ENCODE data around the gene TXNRD2.
"Not testable (repeated sequence)": the region's sequence is repeated elsewhere in the genome, so short reads cannot be mapped to it uniquely, and the experiment has no call there.

Gene TXNRD2

DNA sequence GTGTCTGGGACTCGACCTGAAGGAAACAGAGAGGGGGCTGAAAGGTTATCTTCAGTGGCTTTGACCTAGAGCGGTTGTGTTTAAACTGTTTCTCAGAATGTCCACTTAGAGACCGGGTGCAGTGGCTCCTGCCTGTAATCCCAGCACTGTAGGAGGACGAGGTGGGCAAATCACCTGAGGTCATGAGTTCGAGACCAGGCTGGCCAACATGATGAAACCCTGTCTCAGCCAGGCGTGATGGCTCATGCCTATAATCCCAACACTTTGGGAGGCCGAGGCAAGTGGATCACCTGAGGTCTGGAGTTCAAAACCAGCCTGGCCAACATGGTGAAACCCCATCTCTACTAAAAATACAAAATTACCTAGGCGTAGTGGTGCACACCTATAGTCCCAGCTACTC lies 58.2 kb downstream of the TXNRD2 start:
- not testable (repeated sequence) for H3K27ac Mint-ChIP-seq; H3K27me3 Mint-ChIP-seq (ENCODE audit: low read depth); H3K4me3 Mint-ChIP-seq; H3K36me3 Mint-ChIP-seq (ENCODE audit: low read depth); H3K9me3 Mint-ChIP-seq
- H3K4me1 Mint-ChIP-seq (ENCODE audit: low read depth): peaks cover 12% of the 10 kb centered on the region

DNA sequence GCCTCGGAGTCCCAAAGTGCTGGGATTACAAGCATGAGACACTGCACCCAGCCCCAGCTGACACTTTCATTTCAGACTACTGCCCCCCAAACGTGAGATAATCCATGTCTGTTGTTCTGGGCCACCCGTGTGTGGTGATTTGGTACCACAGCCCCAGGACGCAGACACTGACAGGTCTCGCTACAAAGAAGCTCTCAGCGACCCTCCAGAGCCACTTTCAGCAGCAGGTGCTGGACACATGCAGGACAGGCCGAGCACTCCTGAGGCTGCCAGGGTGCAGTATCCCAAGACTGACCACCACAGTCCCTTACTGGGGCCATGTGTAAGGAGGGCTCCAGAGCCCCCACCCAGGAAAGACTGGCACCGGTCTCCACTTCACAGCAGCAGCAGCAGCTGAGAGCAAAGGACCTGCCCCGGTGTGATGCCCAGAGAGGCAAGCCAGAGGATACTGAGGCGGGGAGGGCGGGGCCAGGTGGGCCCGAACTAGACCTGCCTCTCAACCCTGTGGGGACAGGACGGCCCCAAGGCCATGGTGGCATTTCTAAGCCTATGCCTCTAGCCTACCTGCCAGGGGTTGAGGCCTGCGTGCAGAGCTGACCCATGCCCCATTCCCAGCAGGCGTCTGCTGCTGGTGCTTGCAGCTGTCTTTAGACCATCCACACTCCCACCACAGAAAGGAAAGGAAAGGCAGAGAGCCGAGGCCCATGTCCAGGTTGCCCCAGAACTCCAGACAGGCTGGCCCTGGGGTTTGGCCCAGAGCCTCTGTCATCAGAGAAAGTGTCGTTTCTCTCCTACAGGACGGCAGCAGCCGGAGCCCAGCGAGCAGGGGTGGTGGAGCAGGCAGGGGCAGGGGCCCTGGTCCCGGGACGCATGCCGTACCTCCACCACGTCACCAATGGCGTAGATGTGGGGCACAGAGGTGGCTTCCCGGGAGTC lies 58.9 kb downstream of the TXNRD2 start:
- Mint-ChIP-seq H3K4me3 (no peak overlapping the region), H3K4me1 (ENCODE audit: low read depth) (peaks cover 12% of the 10 kb centered on the region)

DNA sequence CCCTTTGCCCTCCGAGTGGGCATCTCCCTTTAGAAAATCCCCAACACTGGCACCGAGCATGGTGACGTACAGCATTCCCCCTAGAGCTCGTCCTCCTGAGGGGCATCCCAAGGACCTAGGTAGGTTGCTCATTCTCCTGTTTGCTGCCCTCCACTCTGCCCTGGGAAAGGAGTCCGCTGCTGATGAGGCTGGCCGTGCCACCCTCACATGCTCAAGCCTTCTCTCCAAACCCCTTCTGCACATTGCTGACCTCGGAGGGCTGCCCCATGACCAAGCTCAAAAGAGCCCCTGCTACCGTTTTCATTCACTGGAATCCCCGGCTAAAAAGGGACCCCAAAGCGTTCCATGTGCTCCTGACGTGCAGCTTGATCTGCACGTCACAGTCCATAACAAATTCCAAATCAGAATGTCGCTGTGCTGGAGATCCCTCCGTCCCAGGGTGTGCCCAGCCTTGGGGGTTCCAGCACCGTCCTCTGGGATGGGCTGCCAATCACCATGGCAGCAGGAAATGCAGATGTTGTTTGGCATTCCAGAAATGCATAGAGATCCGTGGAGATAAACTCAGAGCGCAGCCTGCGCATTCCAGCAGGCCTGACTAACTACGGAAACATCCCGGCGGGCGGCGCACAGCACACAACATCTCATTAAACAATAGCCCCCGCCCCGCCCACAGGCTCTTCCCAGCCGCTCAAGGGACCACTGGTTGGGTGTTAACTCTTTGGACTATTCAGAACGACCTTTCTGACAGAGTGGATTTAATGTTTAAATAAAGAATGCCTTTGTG lies 60.6 kb downstream of the TXNRD2 start:
- Mint-ChIP-seq H3K27me3 (ENCODE audit: low read depth) (no peaks in the 10 kb centered on the region), H3K4me1 (ENCODE audit: low read depth) (peaks cover 4% of the 10 kb centered on the region), H3K36me3 (ENCODE audit: low read depth) (no peaks in the 10 kb centered on the region), H3K27ac (no peak overlapping the region), H3K9me3 (no peaks in the 10 kb centered on the region), H3K4me3 (no peak overlapping the region)

More for the DNA sequence above, 58.9 kb downstream of the TXNRD2 start:
- H3K27me3 Mint-ChIP-seq (ENCODE audit: low read depth): no peaks in the 10 kb centered on the region
- no peak overlapping the region for H3K27ac Mint-ChIP-seq
- no peaks in the 10 kb centered on the region for H3K9me3 Mint-ChIP-seq
- no peaks in the 10 kb centered on the region for H3K36me3 Mint-ChIP-seq (ENCODE audit: low read depth)

GRCh38 chr22:19879992-19880785 lies 61.4 kb downstream of the TXNRD2 start:
- Mint-ChIP-seq H3K4me1 (ENCODE audit: low read depth) (no peaks in the 10 kb centered on the region), H3K4me3 (no peak overlapping the region), H3K36me3 (ENCODE audit: low read depth) (no peaks in the 10 kb centered on the region), H3K27me3 (ENCODE audit: low read depth) (no peaks in the 10 kb centered on the region), H3K27ac (no peak overlapping the region), H3K9me3 (no peaks in the 10 kb centered on the region)

DNA sequence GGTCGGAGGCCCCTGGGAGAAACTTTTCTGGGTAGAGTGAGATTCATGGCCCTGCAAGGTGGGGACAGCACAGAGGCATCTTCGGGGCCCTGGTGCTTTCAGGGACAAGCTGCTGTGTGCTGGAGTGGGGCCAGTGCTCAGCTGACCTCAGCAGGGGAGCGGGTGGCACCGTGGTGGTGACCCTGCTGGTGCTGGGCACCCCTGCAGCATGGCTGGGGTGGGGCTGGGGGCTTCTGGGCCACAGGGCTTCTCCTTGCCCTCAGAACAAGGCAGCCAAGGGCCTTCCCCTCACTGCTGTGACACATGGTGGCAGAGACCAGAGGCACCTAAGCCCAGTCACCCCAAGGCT lies 62.0 kb downstream of the TXNRD2 start:
- H3K9me3 Mint-ChIP-seq: no peaks in the 10 kb centered on the region
- H3K36me3 Mint-ChIP-seq (ENCODE audit: low read depth): no peaks in the 10 kb centered on the region
- H3K27ac Mint-ChIP-seq: no peak overlapping the region
- no peak overlapping the region for H3K4me3 Mint-ChIP-seq
- H3K4me1 Mint-ChIP-seq (ENCODE audit: low read depth): no peaks in the 10 kb centered on the region
- H3K27me3 Mint-ChIP-seq (ENCODE audit: low read depth): no peaks in the 10 kb centered on the region

GRCh38 chr22:19879246-19879570 lies 62.4 kb downstream of the TXNRD2 start:
- Mint-ChIP-seq H3K36me3 (ENCODE audit: low read depth) (no peaks in the 10 kb centered on the region), H3K9me3 (no peaks in the 10 kb centered on the region), H3K4me1 (ENCODE audit: low read depth) (no peaks in the 10 kb centered on the region)

GRCh38 chr22:19878461-19879245 lies 63.0 kb downstream of the TXNRD2 start:
- Mint-ChIP-seq H3K27ac (no peak overlapping the region), H3K9me3 (no peaks in the 10 kb centered on the region), H3K4me3 (no peak overlapping the region), H3K27me3 (ENCODE audit: low read depth) (no peaks in the 10 kb centered on the region), H3K4me1 (ENCODE audit: low read depth) (no peaks in the 10 kb centered on the region), H3K36me3 (ENCODE audit: low read depth) (no peaks in the 10 kb centered on the region)

More at GRCh38 chr22:19879246-19879570, 62.4 kb downstream of the TXNRD2 start:
- H3K4me3 Mint-ChIP-seq: no peak overlapping the region
- no peaks in the 10 kb centered on the region for H3K27me3 Mint-ChIP-seq (ENCODE audit: low read depth)
- no peak overlapping the region for H3K27ac Mint-ChIP-seq

DNA sequence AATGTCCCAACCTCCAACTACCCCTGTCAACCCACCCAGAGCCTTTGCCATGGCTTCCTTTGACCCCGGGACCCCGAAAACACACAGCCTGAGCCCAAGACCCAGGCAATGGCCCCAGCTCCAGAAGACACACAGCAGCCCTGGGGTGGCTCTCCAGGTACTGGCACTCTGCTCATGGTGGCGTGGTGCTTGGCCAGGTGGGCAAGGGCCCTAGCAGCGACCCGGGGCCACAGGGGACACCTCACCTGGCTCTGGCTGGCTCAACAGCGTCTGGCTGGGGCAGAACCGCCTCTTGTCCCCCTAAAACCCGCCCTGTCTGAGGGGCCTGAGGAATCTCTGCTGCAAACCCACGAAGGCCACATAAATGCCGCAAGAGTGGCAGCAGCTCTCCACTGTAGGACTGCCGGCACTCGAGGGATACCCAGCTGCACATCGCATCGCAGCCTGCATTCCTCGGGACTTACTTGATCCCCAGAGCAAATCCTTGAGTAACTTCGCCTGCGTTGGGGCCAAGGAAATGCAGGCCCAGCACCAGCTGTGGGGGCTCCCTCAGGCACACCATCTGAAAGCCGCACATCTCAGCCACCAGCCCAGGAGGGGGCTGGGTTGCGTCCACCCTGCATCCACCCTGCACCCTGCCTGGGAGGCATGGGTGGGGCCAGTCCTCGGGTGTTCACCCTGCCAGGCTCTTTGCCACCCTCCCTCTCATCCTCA lies 63.8 kb downstream of the TXNRD2 start:
- Mint-ChIP-seq H3K4me1 (ENCODE audit: low read depth) (no peaks in the 10 kb centered on the region), H3K27ac (no peak overlapping the region), H3K9me3 (no peaks in the 10 kb centered on the region), H3K4me3 (no peak overlapping the region), H3K36me3 (ENCODE audit: low read depth) (no peaks in the 10 kb centered on the region), H3K27me3 (ENCODE audit: low read depth) (no peaks in the 10 kb centered on the region)

- Mint-ChIP-seq H3K4me3 (no peak overlapping the region), H3K27me3 (ENCODE audit: low read depth) (no peaks in the 10 kb centered on the region), H3K27ac (no peak overlapping the region), H3K4me1 (ENCODE audit: low read depth) (no peaks in the 10 kb centered on the region), H3K9me3 (no peaks in the 10 kb centered on the region), H3K36me3 (ENCODE audit: low read depth) (no peaks in the 10 kb centered on the region)
These were observed 64.5 kb downstream of the TXNRD2 start for GRCh38 chr22:19876941-19877625.

DNA sequence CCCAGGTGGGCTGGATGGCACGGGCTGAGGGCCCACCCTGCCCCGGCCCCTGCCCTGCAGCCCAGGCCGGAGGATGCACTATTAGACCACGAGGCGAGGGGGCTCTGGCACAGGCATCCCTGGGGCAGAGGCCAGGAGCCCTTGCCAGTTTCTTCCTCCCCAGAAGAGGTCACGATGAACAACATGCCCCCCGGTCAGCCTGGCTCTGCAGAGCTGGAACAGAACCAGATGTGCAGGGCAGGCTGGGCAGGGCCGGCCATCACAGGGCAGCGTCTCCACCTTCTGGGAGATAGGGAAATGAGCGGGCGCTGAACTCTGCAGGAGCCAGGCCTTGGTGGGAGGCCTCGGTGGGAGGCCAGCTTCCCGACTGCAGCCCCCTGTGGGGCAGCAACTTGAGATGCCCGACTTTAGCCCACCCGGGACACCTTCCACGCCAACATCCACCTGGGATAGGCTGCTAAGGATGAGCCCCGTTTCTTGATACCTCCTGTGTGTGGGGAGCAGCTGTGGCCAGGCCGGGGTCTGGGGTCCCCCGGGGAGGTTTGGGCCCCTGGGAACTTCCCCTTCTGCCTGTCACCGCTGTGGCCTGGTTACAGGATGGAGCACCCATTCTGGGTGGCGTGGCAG lies 65.2 kb downstream of the TXNRD2 start:
- Mint-ChIP-seq H3K4me3 (no peak overlapping the region), H3K9me3 (no peaks in the 10 kb centered on the region), H3K27me3 (ENCODE audit: low read depth) (no peaks in the 10 kb centered on the region), H3K36me3 (ENCODE audit: low read depth) (no peaks in the 10 kb centered on the region), H3K27ac (no peak overlapping the region), H3K4me1 (ENCODE audit: low read depth) (no peaks in the 10 kb centered on the region)

DNA sequence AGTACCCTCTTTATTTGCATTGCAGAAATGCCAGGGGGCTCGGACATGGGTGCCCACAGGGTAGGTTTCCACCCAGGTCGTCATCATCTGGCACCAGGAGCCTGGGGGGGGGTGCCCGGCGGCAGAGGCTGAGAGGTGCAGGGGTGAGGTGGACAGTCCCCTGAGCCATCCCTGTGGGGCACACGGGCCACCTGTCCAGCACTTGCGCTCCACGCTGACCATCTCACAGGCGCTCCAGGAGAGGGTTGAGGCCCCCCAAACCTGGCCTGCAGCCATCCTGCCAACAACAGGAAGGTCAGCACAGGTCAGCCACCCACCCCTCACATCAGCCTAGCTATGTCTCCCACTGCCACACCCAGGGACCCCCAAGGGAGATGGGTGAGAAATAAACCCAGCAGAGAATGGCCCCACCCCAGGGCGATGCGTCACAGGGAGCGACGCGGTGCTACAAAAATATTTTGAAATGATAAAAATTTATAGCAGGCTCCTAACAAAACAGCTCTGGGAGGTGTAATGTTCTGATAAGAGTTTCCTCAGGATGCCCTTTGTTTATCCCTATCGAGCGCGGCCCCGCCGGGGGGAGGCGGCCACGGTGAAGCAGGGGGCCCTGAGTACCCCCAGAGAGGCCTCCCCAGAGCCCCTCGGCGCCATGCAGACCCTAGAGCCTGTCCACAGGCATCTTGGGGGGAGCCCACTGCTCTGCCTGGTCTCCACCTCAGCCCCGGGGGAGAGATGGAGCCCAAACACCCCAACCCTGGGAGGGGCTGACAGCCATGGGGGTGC lies 65.9 kb downstream of the TXNRD2 start:
- H3K9me3 Mint-ChIP-seq: no peaks in the 10 kb centered on the region
- no peak overlapping the region for H3K27ac Mint-ChIP-seq
- H3K27me3 Mint-ChIP-seq (ENCODE audit: low read depth): no peaks in the 10 kb centered on the region
- no peaks in the 10 kb centered on the region for H3K4me1 Mint-ChIP-seq (ENCODE audit: low read depth)
- no peak overlapping the region for H3K4me3 Mint-ChIP-seq
- H3K36me3 Mint-ChIP-seq (ENCODE audit: low read depth): no peaks in the 10 kb centered on the region

- Mint-ChIP-seq H3K36me3 (ENCODE audit: low read depth) (no peaks in the 10 kb centered on the region), H3K9me3 (no peaks in the 10 kb centered on the region), H3K4me1 (ENCODE audit: low read depth) (no peaks in the 10 kb centered on the region), H3K27me3 (ENCODE audit: low read depth) (no peaks in the 10 kb centered on the region), H3K4me3 (no peak overlapping the region), H3K27ac (no peak overlapping the region)
These were observed 66.5 kb downstream of the TXNRD2 start for GRCh38 chr22:19875061-19875530.
